Right atrium auricular region (tissue), 2 donors: ENCODE results near the gene STK11IP. TPM values are rescaled to one million over a fixed set of nuclear protein-coding genes. Genes with fewer than 3 reads are reported as not detected.

Experiments used
- DNase-seq: peaks from one replicate; pipeline ENCODE4 v3.0.0-alpha.2; 2019; ENCODE audit warnings: low spot score
- H3K27ac ChIP-seq, 2 donors: fragments of 200-600 bp; sonication (generic); 1 replicate in 1 of 2; 2 replicates in 1 of 2; pipeline ENCODE4 v1.5.1; 2016 to 2019
- H3K27me3 ChIP-seq, 2 donors: fragments of 200-600 bp; sonication (generic); one replicate each; pipeline versions ENCODE4 v1.5.1 to v1.6.0; 2017 to 2019
- H3K36me3 ChIP-seq: fragments of 200-600 bp; sonication (generic); one replicate; pipeline ENCODE4 v1.5.1; 2016
- H3K4me1 ChIP-seq, 2 donors: fragments of 200-600 bp; sonication (generic); one replicate each; pipeline versions ENCODE4 v1.5.1 to v1.6.0; 2017 to 2019
- H3K4me3 ChIP-seq, 2 donors: fragments of 200-600 bp; sonication (generic); 1 replicate in 1 of 2; 2 replicates in 1 of 2; pipeline ENCODE4 v1.5.1; 2017 to 2019; ENCODE audit warnings: mild to moderate bottlenecking in 1 of 2, moderate library complexity in 1 of 2
- H3K9me3 ChIP-seq, 2 donors: fragments of 200-600 bp; sonication (generic); one replicate each; pipeline ENCODE4 v1.5.1; 2019
- CTCF ChIP-seq, 2 donors: fragments of 200-600 bp; sonication (generic); IDR thresholded peaks; one replicate each; pipeline ENCODE4 v1.5.1; 2019; ENCODE audit warnings: antibody characterized with exemption in 2 of 2
- total RNA-seq, 2 donors: library from RNA; depleted of rRNA; stranded (reverse); fragments of >200 nt; gene quantifications; one replicate each; pipeline ENCODE4 v1.1.0, GENCODE V29; 2016

The STK11IP gene
- total RNA-seq, 2 donors from 2014 or later: 5.5 to 6.6 TPM

GRCh38 chr2:219570194-219570923, 27.3 kb upstream of the STK11IP start:
- H3K27me3 ChIP-seq: no peaks in the 10 kb centered on the region
- H3K9me3 ChIP-seq: no peaks in the 10 kb centered on the region
- peaks cover 0 to 21% of the 10 kb centered on the region in 2 donors for H3K4me1 ChIP-seq
- peak overlapping the region; percentile 73 to 80 for H3K4me3 ChIP-seq
- DNase-seq: no peak
- peak in 1 of 2 donors; percentile 26 for TF ChIP-seq CTCF (IDR thresholded peaks at IDR 0.05)
- H3K36me3 ChIP-seq: no peaks in the 10 kb centered on the region
- peak overlapping the region; percentile 89 to 93 for H3K27ac ChIP-seq

GRCh38 chr2:219570924-219571310, 26.7 kb upstream of the STK11IP start:
- TF ChIP-seq CTCF (IDR thresholded peaks at IDR 0.05): no peak

GRCh38 chr2:219571311-219572236, 26.1 kb upstream of the STK11IP start, which contains the start of gene OBSL1:
TSS of gene OBSL1 (minus strand) at chr2:219571539. CDS start at chr2:219571232, 307 bp downstream.
- Histone ChIP-seq H3K9me3 (no peaks in the 10 kb centered on the region), H3K4me3 (peak within 1 kb of the TSS; percentile 73 to 80), H3K27me3 (no peaks in the 10 kb centered on the region), H3K27ac (peak within 1 kb of the TSS; percentile 89 to 93), H3K4me1 (peaks cover 0 to 21% of the 10 kb centered on the region in 2 donors), H3K36me3 (no peaks in the 10 kb centered on the region)
- no peak for TF ChIP-seq CTCF (IDR thresholded peaks at IDR 0.05)
- peak; percentile 74 for DNase-seq

More at GRCh38 chr2:219570924-219571310, 26.7 kb upstream of the STK11IP start:
- DNase-seq: no peak
- H3K4me3 ChIP-seq: peak overlapping the region; percentile 73 to 80
- no peaks in the 10 kb centered on the region for H3K9me3 ChIP-seq
- peak overlapping the region; percentile 89 to 93 for H3K27ac ChIP-seq
- peaks cover 0 to 21% of the 10 kb centered on the region in 2 donors for H3K4me1 ChIP-seq
- no peaks in the 10 kb centered on the region for H3K36me3 ChIP-seq
- no peaks in the 10 kb centered on the region for H3K27me3 ChIP-seq

GRCh38 chr2:219572237-219573001, 25.2 kb upstream of the STK11IP start, which contains the start of gene INHA:
TSS of gene INHA (plus strand) at chr2:219572310. CDS start at chr2:219572375, 65 bp downstream.
- peak within 1 kb of the TSS; percentile 73 to 80 for H3K4me3 ChIP-seq
- no peak for DNase-seq
- H3K9me3 ChIP-seq: no peaks in the 10 kb centered on the region
- H3K27me3 ChIP-seq: no peaks in the 10 kb centered on the region
- H3K27ac ChIP-seq: peak within 1 kb of the TSS; percentile 89 to 93
- no peak for TF ChIP-seq CTCF (IDR thresholded peaks at IDR 0.05)
- no peaks in the 10 kb centered on the region for H3K36me3 ChIP-seq
- peaks cover 0 to 21% of the 10 kb centered on the region in 2 donors for H3K4me1 ChIP-seq

GRCh38 chr2:219573166-219573565, 24.5 kb upstream of the STK11IP start:
- no peak for TF ChIP-seq CTCF (IDR thresholded peaks at IDR 0.05)
- Histone ChIP-seq H3K27ac (peak overlapping the region in 1 of 2 donors; percentile 25), H3K4me3 (no peak overlapping the region), H3K36me3 (no peaks in the 10 kb centered on the region), H3K9me3 (no peaks in the 10 kb centered on the region), H3K4me1 (peaks cover 0 to 21% of the 10 kb centered on the region in 2 donors), H3K27me3 (no peaks in the 10 kb centered on the region)
- no peak for DNase-seq
